ENCODE results near the gene TRIM9.

GRCh38 chr14:50985859-50986331 lies 109.0 kb downstream of the TRIM9 start:
- TF ChIP-seq EP300 (IDR thresholded peaks at IDR 0.05) (no peak), CTCF (IDR thresholded peaks at IDR 0.05) (no peak), POLR2A (IDR thresholded peaks at IDR 0.05) (no peak)

All from ovary (tissue), 3 donors.